ENCODE measurements around the gene RDH14.
A peak's percentile ranks its signal among the peaks of the same experiment; 100 is the strongest.

RDH14 gene, protein sequence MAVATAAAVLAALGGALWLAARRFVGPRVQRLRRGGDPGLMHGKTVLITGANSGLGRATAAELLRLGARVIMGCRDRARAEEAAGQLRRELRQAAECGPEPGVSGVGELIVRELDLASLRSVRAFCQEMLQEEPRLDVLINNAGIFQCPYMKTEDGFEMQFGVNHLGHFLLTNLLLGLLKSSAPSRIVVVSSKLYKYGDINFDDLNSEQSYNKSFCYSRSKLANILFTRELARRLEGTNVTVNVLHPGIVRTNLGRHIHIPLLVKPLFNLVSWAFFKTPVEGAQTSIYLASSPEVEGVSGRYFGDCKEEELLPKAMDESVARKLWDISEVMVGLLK

GRCh38 chr2:18560031-18560796 is at the start of gene RDH14:
Gene RDH14, minus strand, starts transcription at chr2:18560653. Its CDS starts 81 bp downstream, at chr2:18560572.
- peak; percentile 86 to 87 for DNase-seq (ENCODE audit: low read depth in 2 of 2)

- no peak for DNase-seq (ENCODE audit: low read depth in 2 of 2)
These were observed 49.6 kb upstream of the RDH14 start for GRCh38 chr2:18610090-18610489.

DNA sequence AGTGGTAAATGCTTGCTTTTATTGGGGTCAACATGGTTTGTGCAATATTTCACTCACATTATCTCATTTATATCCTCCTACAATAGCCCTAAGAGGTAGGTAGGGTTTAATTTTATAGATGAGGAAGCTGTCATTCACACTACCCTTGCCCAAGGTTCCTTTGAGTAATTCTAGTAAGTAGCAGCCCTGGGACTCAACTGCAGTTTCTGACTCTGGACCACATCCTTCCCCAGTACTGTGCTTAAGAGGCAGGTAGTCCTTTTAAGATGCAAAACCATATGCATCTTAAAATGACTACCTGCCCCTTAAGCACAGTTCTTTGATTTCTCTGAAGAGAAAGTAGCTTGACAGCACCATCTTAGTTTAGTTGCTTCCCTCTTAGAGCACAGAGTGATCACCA is 44.7 kb upstream of the RDH14 start:
- DNase-seq (ENCODE audit: low read depth in 2 of 2) = no peak

DNA sequence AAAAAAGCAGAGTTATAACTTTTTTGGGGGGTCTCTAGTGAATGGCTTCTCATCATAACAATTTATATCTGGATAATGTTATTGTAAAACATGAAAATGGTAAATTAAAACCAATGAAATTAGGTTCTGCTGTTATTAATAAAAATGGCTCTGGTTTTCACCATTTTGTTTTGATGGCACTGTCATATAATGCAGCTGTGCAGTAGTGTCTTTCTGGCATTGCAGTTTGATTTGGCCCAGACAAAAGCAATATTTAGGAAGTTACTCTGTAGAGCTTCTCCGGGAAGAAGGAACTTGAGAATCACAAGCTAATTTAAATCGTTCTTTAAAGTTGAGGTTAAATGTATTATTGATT is 44.1 kb upstream of the RDH14 start:
- DNase-seq (ENCODE audit: low read depth in 2 of 2) = no peak

DNA sequence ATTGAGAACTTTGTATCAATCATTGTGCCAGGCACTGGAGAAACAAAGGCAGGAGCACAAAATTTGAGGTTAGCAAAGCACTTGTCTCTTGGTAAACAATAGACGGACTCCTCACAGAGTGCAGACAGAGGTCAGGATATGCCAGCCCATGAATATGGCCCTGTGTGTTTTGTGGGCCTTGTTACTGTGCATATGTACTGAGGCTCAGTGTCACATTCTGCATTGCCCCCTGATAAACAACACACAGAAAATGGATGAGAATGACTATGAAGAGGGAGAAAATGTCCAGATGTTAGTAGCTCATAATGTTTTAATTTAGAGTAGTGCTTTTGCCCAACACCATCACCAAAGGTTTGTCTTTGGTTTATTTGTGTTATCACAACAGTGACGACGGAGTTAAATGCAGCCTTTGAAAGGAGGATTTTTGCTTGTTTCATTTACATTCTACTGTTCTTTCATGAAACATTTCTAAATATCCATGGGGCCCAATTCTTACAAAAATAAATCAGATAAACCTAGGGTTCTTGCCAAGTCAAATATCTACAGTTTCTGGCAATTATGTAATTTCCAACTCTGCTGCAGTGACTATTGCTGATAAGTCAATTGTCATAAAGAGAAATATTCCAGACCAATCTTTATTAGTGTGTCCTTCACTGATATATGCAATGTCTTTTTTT is 43.5 kb upstream of the RDH14 start:
- DNase-seq (ENCODE audit: low read depth in 2 of 2) = no peak

- no peak for DNase-seq (ENCODE audit: low read depth in 2 of 2)
These were observed 41.8 kb upstream of the RDH14 start for GRCh38 chr2:18602298-18602697.

DNA sequence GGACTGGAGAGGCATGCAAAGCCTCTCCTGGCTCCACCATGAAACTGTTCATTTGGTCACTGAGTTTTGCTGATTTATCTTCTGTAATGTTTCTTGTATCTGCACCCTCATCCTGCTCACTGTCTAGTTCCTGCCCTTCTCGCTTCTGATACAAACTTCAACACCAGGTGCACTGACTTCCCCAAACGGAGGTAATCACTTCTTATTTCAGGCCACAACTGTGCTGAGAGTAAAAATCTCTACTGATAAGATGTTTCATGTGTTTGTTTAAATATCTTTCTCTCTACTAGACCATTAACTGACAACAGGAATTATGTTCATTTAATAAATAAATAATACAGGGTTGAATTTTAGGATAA is 39.8 kb upstream of the RDH14 start:
- no peak for DNase-seq (ENCODE audit: low read depth in 2 of 2)

GRCh38 chr2:18599509-18600254 is 39.2 kb upstream of the RDH14 start:
- no peak for DNase-seq (ENCODE audit: low read depth in 2 of 2)

DNA sequence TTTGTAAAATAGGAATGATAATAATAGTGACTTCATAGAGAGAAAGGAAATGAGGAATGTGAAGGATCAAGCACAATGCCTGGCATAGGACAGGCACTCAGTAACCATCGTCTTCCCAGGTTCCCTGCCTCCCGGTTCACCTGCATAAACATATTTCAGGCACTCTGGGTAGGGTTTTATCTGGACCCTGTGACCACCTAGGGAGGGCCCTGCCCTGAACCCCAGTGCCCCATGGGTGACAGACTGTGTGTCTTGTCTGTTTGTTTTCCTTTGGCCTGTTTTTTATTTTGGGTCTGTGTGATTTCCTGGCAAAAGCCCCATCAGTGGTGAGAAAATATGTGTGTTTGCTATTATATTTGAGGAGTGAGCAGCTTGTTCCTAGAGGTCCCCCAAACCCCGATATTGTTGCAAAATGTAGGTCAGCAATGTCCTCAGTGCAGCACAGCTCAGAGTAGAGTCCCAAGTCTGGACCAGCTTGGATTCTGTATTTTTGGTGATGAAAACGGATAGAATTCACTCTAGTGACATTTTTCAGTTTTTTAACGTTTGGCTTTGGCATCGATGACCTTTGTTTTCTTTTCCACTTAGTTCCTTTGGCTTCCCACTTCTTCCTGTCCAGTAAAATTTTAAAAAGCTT is 38.5 kb upstream of the RDH14 start:
- no peak for DNase-seq (ENCODE audit: low read depth in 2 of 2)

GRCh38 chr2:18597618-18598017 is 37.2 kb upstream of the RDH14 start:
- DNase-seq (ENCODE audit: low read depth in 2 of 2) = no peak

DNA sequence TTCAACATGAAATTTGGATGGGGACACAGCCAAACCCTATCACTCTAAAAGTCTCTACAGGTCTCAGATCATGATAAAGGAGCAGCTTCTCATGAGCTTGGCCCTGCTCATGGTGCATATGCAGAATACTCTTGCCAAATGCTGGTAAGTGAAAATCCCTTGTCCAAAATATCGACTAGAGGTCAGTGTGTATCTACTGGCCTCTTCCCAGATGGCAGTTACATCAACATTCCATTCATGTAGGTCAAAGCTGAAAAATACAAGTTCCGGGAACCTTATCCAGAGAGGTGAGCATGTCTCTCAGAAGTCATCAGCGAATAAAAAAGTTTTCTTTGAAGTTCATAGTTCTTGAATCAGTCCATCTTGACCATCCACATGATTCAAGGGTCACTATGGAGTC is 36.5 kb upstream of the RDH14 start:
- no peak for DNase-seq (ENCODE audit: low read depth in 2 of 2)

DNA sequence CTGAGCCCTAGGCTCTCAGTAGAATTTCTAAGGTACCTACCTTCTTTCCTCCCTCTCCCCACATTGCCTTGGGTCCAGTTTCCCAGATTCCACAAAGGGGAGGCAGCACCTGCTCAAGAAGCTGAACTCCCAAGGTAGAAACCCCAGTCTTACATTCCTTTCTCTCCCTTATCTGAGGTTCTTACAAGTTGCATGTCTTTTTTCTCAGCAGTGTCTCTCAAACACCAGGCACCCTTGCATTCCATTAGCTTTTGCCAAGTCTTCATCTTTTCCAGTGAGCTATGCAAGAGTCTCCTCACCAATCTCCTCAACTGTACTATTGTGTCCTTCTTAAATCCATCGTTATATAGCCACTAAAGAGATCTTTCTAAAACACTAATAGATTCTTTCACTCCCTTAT is 33.0 kb upstream of the RDH14 start:
- DNase-seq (ENCODE audit: low read depth in 2 of 2) = no peak

DNA sequence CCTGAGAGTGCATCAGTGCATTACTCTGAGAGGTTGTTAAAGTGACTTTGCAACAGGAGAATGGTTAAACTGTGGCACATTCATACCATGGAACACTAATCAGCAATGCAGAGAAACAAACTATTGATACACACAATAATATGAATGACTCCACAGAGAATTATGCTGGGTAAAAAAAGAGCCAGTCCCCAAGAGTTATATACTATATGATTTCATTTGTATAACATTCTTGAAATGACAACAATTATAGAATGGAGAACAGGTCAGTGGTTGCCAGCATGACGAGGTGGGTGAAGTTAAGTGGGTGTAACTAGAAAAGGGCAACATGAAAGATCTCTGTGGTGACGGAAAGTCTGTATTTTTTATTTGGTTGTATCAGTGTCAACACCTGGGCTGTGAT is 31.9 kb upstream of the RDH14 start:
- no peak for DNase-seq (ENCODE audit: low read depth in 2 of 2)

GRCh38 chr2:18589354-18589753 is 28.9 kb upstream of the RDH14 start, which contains the start of gene NT5C1B:
Gene NT5C1B, minus strand, starts transcription at chr2:18589569. Its CDS starts 101 bp downstream, at chr2:18589468.
- no peak for DNase-seq (ENCODE audit: low read depth in 2 of 2)

GRCh38 chr2:18588802-18589201 is 28.3 kb upstream of the RDH14 start:
- DNase-seq (ENCODE audit: low read depth in 2 of 2) = no peak

GRCh38 chr2:18588049-18588448 is 27.6 kb upstream of the RDH14 start:
- no peak for DNase-seq (ENCODE audit: low read depth in 2 of 2)

DNA sequence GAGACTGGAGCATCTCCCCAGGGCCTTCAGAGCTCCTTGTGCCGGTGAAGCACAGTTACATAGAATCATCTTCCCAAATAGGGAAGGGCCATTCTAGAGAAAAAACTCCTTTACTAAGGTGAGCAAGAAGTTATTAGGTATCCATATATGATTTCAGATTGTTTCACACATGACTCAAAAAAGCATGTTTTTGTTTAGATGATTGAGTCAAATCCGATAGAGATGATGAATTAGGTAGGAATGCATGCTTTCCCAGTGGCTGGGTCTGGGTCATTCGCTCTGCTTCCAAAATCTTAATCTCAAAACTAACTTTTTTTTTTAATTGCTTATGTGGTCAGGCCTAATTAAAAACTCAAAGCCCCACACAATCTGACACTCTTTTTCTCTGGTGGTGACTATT is 25.1 kb upstream of the RDH14 start:
- DNase-seq (ENCODE audit: low read depth in 2 of 2) = no peak

DNA sequence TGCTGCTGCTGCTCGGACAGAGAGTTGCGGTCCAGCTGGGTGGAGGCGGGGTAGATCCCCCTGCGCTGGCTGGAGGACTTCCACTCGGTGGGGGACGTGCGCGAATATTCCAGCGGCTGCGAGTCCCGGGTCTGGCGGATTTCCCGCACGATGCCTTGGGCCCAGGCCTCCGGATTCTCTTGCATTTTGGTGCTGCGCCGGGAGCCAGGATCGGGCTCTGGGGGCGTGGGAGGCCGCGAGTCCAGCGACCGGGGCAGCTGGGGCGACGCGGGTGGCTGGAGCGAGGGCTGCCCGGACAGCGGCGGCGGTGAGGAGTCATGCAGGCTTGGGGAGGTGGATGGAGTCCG is 24.1 kb upstream of the RDH14 start:
- DNase-seq (ENCODE audit: low read depth in 2 of 2) = no peak

DNA sequence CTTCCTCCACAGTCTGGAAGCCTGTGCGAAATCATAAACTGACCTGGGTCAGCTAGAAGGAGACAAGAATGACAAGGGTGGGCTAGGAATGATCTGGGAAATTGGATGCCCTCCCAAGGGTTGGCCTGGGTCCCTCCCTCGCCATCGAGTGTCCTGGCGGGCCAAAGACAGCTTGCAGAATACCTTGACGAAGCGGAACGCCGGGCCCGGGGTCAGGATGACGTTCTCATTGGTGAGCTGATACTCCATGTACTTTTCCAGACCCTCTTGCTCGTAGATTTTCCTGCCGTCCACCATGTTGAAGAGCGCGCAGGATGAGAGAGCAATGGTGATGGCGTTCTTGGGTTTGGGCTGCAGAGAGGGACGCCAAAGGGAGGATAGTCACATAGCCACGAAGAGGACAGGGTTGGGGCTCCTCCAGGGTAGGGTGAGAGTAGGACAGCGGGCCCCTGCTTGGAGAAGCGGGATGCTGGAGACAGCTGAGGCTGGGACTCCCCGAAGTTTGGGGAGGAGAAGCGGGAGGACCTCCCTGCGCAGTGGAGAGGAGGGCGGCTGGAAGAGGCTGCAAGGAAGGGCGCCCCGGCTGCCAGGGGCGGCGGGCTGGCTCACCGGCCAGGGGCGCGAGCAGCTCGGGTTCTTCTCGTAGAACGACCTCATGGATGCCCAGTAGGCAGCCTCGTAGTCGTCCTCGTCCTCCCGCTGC is 23.6 kb upstream of the RDH14 start:
- DNase-seq (ENCODE audit: low read depth in 2 of 2) = no peak

- DNase-seq (ENCODE audit: low read depth in 2 of 2) = no peak
These were observed 20.2 kb upstream of the RDH14 start for GRCh38 chr2:18580606-18581005.

- DNase-seq (ENCODE audit: low read depth in 2 of 2) = no peak
These were observed 17.6 kb upstream of the RDH14 start for GRCh38 chr2:18578033-18578432.
